Medulla oblongata (tissue), 1 donor: ENCODE results near the gene NFATC1.

Experiments used
- DNase-seq: peaks from one replicate; pipeline ENCODE4 v3.0.0-alpha.2; 2015; ENCODE audit errors: extremely low spot score

NFATC1 gene

DNA sequence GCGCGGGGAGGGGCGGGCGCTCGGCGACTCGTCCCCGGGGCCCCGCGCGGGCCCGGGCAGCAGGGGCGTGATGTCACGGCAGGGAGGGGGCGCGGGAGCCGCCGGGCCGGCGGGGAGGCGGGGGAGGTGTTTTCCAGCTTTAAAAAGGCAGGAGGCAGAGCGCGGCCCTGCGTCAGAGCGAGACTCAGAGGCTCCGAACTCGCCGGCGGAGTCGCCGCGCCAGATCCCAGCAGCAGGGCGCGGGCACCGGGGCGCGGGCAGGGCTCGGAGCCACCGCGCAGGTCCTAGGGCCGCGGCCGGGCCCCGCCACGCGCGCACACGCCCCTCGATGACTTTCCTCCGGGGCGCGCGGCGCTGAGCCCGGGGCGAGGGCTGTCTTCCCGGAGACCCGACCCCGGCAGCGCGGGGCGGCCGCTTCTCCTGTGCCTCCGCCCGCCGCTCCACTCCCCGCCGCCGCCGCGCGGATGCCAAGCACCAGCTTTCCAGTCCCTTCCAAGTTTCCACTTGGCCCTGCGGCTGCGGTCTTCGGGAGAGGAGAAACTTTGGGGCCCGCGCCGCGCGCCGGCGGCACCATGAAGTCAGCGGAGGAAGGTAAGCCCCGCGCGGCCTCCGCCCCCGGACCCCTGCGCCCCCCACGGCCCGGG lies at the start of gene NFATC1:
NFATC1 (plus strand) TSS at position 170 of the 644 bp plus-strand sequence; CDS start at position 465, 295 bp downstream.
- DNase-seq, result peak; percentile 55

DNA sequence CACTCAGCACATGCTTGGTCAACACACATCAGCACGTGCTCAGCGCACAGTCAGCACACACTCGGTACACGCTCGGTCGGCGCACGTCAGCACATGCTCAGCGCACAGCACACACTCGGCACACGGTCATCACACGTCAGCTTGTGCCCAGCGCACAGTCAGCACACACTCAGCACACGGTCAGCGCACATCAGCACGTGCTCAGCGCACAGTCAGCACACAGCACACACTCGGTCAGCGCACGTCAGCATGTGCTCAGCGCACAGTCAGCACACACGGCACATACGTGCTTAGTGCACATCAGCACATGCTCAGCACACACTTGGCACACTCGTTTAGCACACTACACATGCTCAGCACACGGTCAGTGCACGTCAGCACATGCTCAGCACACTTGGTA lies 49.7 kb upstream of the NFATC1 start:
- DNase-seq, result no peak

DNA sequence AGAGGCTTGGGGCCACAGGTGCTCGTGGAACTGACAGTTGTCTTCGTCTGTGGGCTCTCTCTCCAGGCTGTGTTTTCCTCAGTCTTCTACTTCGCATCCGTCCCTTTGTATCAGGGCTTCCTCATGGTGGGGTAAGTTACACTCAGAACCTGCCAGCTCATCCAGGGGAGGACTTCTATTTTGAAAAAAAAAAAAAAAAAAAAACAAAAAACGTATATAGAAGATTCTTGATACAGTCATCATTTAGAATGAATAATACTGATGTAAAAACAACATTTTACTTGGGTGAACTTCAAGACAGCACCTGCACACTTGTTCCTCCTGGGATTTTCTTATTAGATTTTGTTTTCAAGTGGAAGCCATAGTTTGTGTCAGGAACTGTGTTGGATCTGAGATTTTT lies 47.7 kb upstream of the NFATC1 start:
- DNase-seq, result no peak

DNA sequence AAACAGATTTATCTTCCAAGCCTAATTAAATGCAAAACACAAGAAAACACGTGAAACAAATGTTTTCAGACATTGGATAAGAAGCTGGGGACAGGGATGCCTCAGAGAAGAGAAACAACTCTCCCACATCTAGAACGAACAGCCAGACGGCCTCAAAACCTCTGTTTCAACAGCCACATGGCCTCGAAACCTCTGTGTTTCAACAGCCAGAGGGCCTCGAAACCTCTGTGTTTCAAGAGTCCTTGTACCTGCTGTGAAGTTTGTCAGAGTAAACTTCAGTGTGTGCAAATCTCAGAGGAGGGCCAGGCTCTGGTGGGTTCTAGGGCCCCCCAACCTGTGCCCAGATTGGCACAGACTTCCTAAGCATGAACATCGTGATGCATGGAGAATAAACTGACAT lies 43.3 kb upstream of the NFATC1 start:
- DNase-seq, result no peak

DNA sequence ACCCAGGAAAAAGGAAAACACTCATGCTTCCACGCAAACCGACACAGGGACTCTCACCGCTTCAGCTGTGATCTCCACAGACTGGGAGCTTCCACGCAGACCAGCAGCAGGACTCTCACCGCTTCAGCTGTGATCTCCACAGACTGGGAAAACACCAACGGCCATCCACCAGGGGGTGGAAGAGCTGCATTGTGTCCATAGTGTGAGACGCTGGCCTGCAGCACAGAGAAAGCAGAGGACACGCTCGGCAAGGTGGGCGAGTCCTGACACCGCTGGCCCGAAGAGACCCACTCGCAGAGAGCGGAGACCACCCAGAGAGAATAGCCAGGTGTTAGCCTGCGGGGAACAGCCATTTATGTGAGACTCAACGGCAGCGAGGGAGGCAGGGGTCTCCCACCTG lies 42.5 kb upstream of the NFATC1 start:
- DNase-seq, result peak; percentile 66

DNA sequence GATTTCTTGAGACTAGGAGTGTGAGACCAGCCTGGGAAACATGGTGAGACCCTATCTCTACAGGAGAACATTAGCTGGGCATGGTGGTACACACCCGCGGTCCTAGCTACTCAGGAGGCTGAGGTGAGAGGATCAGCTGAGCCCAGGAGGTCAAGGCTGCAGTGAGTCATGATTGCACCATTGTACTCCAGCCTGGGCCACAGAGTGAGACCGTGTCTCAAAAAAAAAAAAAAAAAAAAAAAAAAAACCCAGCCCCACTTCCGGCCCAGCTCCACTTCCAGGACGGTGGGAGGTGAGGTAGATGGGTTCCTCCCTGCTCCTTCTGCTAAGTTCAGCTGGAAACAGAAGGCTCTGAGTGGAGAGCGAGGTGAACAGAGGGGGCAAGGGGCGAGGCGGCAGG lies 41.4 kb upstream of the NFATC1 start:
- no peak for DNase-seq

DNA sequence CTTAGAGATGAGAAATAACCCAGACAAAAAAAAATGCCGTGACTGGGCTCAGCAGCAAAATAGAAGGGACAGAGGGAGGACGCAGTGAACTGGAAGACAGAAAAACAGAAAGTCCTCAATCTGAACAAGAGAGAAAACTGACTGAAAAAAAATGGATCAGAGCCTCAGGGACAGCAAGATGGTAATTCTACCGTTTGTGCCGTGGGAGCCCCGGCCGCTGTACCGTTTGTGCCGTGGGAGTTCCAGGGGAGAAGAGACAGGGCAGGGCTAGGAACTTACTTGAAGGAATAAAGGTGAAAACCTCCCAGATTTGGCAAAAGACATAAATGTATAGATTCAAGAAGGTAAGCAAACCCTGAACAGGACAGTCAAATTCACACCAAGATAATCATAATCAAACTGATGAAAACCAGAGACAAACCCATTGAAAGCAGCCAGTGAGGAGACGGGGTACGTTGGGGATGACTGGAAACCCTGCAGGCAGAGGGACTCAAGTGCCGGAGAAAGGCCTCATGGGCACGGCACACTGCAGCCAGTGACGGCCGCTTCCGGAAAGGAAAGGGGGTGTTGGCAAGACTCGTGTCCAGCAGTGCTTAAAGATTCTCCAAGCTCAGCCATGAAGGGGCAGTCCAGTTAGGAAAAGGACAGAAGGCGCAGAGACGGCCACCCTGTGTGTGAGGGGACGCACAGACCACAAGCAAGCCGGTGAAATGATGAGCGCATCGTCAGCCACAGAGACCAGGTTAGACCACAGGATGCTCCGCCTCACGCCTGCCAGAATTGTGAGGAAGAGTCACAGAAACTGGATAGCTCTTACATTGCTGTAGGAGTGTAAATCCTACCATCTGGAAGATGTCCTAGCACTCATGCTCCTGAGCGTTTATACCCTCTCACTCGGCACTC lies 40.0 kb upstream of the NFATC1 start:
- no peak for DNase-seq

DNA sequence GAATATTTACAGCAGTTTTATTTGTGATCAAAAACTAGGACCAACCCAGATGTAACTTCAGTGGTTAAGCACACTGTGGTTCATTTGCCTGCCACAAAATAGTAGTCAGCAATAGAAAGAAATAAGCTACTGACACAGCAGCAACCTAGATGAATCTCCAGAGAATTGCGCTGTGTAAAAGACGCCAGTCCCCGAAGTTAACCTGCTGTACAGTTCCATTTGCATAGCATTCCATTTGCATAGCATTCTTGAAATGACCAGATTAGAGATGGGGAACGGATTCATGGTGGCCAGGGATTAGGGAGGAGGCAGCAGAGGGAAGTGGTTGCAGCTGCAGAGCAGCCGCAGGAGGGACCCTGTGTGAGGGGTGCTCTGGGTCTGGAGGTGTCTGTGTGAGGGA lies 39.3 kb upstream of the NFATC1 start:
- no peak for DNase-seq

DNA sequence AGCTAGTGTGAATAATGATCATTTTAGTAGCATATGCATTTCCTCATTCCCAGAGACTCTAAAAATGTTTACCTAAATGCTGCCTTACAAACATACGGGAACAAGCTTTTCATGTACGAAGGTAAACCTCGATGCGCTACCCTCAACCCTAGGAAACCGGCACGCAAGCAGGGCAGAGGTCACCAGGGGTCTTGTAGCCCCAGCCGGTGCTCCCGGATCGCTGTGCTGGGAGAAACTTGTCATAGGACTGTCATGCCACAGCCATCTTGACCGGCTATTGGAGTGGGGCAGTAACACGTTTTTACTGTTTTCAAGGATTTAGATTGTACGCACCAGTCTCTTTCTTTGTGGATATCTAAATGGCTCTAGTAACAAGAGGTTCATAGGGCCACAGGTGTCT lies 34.8 kb upstream of the NFATC1 start:
- DNase-seq, result no peak

DNA sequence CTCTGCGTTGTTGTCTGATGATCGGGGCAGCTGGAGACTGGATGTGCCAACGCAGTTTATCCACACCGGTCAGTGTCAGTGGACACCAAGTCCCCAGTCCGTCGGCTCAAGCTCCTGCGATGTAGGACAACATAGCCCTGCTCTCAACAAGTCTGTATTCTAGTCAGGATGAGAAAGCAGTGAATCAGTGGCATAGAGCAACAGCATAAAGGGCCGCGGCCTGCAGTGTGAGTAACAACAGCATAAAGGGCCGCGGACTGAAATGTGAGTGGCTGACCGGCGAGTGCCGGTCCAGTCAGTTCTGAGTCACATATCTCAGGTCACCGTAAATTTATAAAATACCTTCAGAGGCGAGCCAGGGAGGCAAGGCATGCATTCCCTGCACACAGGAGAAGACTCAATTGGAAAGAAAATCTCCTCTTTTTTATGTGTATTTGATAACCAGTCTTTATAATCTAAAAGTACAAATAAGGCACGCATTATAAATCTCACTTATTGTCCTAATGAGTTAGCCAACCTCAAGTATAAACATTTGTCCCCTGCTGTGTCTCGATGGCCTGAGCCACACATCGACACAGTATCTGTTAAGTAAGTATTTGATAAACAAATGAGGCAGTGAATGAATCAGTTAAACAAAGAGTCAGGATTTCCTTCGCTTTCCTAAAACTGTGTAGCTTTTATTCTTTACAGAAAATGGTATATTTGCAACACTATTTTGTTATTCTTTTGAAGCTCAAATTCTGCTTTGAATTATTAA lies 33.8 kb upstream of the NFATC1 start:
- DNase-seq, result no peak

DNA sequence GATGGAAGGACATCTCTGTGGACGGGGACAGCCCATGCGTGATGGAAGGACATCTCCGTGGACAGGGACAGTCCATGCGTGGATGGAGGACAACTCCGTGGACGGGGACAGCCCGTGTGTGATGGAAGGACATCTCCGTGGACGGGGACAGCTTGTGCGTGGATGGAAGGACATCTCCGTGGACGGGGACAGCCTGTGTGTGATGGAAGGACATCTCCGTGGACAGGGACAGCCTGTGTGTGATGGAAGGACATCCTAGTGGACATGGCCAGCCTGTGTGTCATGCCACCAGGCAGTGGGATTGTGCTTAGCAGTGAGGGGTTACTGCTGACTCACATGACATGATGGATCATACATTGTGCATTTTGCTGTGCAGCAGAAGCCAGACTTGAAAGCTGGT lies 30.0 kb upstream of the NFATC1 start:
- no peak for DNase-seq

DNA sequence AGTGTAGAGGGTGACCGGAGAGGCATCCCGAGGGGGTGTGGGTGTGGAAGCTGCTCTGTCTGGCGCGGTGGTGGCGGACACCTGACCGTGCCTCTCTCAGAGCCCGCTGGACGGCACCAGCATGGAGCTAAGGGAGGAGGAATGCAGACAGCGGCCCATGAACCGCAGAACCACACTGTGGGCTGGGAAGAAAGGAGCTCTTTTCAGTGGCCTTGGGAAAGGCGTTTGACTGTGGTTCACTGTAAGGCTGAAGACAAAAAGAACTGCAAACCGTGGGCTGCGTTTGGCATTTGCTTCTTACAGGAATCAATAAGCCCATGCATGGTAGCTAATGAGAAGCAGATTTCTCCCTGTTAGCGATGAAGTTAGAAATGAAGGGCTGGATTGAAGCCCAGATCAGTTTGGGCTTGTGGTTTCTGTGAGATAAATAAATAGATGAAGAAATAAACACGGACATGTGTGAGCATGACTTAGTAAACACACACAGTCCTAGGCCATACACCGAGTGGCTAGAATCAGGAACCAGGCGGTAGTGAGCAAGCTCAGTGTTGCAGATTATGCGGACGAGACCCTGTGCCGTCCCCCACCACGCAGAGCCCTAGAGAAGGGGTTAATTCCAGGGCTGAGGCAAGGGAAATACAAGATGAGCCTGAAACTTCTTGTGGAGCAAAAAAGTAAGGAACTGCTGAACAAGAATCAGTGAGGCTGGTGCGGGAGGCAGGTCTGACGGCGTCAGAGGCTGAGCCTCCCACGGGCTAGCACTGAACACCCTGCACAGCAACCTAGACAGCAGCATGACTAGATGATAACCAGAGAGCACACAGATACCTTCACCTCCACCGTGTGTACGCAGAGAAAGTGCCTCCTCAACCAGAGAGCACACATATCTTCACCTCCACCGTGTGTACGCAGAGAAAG lies 29.3 kb upstream of the NFATC1 start:
- DNase-seq, result peak; percentile 41

DNA sequence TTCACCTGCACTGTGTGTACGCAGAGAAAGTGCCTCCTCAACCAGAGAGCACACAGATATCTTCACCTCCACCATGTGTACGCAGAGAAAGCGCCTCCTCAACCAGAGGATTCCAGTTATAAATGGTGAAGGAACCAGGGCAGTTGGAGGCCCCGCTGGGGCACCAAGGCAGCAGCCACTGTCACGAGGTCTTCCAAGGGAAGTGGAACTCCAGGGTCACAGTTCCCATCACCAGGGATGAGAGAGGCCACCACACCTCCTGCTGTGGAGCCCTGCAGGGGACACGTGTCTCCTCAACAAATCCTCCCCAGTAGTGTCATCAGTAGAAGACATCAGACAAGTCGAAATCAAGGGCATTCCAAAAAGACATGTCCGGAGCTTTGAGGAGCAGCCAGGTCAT lies 28.2 kb upstream of the NFATC1 start:
- no peak for DNase-seq

DNA sequence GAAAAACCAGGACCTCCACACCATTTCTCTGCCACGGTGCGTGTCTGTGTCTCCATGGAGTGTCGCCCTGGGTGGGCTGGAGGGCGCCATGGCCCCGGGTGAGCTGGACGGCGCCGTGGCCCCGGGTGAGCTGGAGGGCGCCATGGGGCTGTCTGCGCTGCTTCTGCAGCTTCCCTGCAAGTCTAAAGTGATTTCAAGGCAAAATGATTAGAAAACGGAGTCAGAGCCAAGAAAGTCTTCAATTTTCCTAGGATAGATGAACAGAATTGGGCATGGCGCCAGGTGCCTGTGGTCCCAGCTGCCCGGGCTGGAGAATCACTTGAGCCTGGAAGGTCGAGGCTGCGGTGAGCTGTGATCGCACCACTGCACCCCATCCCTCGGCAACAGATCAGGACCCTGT lies 27.7 kb upstream of the NFATC1 start:
- no peak for DNase-seq

DNA sequence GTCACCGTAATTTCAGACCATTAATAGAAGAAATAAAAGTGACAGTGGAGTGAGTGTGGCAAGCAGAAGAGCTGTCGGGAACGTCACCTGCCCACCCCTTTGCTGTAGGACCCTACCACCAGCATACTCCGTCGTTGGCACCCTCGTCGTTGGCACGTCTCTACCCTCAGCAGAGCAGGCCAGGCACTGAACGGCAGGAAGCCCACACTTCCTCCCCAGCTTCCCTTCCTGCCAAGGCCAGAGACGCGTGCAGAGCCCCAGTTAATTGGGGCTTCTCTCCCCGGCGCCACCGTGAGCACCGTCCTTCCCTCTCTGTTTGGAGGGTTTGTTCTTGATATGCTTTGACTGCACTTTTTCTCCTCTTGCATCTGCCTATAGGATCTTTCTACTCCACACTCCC lies 27.0 kb upstream of the NFATC1 start:
- DNase-seq, result no peak

DNA sequence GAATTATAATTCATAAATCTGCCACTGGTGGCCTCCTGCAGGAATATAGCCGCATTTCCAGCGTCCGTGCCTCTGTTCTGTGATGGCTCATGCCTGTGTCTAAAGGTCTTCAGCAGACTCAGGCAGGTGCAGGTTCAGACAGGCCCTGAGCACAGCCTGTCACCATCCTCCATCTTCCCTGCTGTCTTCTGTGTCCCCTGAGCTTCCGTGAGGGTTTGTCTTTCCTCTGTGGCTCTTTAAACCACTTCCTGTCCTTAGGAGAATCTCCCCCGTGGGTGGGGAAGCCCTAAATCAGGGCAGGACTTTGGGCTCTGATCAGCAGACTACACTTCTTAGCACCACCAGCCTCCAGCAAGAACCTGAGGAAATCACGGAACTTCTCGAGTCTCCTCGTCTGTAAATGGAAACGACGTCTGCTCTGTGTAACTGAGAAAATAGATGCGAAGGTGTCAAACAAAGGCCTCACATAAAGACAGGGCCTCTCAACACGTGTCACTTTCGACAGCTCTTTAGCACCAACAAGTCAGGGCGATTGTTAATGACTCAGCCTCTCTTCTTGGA lies 24.1 kb upstream of the NFATC1 start:
- no peak for DNase-seq

DNA sequence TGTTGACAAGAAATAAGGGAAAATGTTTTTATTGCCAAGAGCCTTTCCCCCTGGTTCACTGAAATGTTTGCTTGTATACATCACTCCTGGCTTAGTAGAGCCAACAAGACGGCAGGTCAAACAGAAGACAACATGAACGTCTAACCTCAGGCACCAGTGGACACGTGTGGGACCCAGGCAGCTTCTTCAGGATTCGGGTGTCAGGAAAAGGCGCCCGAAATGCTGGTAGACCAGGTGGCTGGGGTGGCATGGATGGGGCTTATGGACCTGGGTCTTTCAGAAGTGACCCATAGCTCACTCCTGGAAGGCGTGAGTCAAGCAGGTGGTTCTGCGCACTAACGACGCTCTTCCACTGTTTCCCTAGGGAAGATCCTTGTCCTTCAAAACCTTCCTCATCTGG lies 23.3 kb upstream of the NFATC1 start:
- no peak for DNase-seq

DNA sequence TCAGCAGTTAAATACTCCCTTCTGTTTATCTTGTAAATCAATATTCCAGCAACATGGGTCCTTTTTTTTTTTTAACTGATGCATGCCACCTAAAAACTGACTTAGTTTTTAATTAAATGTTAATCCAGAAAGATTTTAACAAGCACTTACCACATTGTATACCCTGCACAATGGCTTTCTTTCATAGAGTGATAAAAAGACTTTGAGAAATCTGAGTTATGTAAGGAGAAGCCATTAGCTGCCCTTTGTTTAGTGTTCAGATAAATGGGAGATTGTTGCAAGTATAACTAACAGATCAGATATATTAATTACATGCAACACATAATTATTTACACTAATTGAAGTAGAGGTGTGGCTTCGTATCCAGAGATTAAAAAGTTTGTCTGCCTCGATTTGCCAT lies 22.7 kb upstream of the NFATC1 start:
- peak; percentile 62 for DNase-seq

DNA sequence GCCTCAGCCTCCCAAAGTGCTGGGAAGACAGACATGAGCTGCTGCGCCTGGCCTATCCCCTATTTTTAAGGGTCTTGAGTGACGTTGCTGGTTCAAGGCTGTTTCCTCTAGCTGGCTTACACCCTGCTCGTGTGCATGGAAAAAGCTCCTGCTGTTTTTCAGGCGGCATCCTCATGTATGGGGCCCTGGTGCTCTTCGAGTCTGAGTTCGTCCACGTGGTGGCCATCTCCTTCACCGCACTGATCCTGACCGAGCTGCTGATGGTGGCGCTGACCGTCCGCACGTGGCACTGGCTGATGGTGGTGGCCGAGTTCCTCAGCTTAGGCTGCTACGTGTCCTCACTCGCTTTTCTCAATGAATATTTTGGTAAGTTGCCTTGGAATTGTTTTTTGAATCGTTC lies 22.0 kb upstream of the NFATC1 start:
- no peak for DNase-seq

DNA sequence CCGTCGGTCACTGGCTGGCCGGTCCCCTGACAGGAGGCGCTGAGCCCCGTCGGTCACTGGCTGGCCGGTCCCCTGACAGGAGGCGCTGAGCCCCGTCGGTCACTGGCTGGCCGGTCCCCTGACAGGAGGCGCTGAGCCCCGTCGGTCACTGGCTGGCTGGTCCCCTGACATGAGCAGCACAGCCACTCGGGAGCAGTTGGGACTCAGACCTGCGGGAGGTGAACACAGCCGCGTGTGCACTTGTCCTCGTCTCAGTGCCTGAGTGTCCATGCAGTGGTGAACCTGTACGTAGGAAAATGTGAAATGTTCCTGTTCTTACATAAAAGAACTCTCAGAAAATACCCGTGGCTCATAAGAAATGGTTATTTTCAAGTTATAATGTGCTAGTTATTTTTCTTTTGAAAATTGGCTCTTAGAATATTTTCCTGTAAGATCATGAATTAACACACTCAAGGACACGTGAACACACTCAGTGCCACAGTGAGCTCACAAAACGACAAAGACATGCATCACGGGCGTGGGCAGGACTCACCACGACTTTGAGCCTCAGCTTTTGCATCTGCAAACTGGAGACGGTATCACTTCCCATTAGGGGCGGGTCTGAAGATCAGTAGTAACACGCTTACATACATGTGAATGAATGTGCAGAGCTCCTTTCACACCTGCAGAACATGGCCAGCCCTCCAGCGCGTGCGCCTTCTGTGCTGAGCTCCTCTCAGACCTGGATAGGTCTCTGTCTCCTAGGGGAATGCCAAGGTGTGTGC lies 21.1 kb upstream of the NFATC1 start:
- DNase-seq, result no peak
